Vagina (tissue), 2 donors: ENCODE data around the gene PRRG2. TPM values are rescaled to one million over a fixed set of nuclear protein-coding genes. Genes with fewer than 3 reads are reported as not detected.
A peak's percentile ranks its signal among the peaks of the same experiment; 100 is the strongest.

ENCODE experiments used
- DNase-seq, 2 donors: peaks; one replicate each; pipeline ENCODE4 v3.0.0-alpha.2; 2017; ENCODE audit errors: extremely low spot score in 2 of 2
- H3K27ac ChIP-seq: fragments of 200-600 bp; sonication (generic); one replicate; pipeline ENCODE4 v1.5.1; 2019
- H3K27me3 ChIP-seq: fragments of 200-600 bp; sonication (generic); one replicate; pipeline ENCODE4 v1.5.1; 2019
- H3K36me3 ChIP-seq, 2 donors: fragments of 200-600 bp; sonication (generic); one replicate each; pipeline ENCODE4 v1.5.1; 2017 to 2019
- H3K4me1 ChIP-seq: fragments of 200-600 bp; sonication (generic); one replicate; pipeline ENCODE4 v1.5.1; 2019
- H3K4me3 ChIP-seq, 2 donors: fragments of 200-600 bp; sonication (generic); 1 replicate in 1 of 2; 2 replicates in 1 of 2; pipeline ENCODE4 v1.5.1; 2016 to 2019
- H3K9me3 ChIP-seq: fragments of 200-600 bp; sonication (generic); one replicate; pipeline ENCODE4 v1.5.1; 2019
- POLR2A ChIP-seq, 2 donors: fragments of 450-650 bp; IDR thresholded peaks; one replicate each; pipeline ENCODE4 v1.6.1; 2017; ENCODE audit warnings: antibody characterized with exemption in 2 of 2, mild to moderate bottlenecking in 2 of 2, moderate library complexity in 2 of 2
- POLR2AphosphoS5 ChIP-seq, 2 donors: sonication (generic); formaldehyde crosslinking; IDR thresholded peaks; one replicate each; pipeline ENCODE4 v1.9.0; 2017; ENCODE audit warnings: antibody characterized with exemption in 2 of 2, mild to moderate bottlenecking in 2 of 2, low read depth in 1 of 2; ENCODE audit not compliant: insufficient read depth in 1 of 2
- intact Hi-C: fragments of 100-400 bp; cut with DNase I; formaldehyde crosslinking; loops from one replicate; pipeline ENCODE4 v1.15.1; 2023
- total RNA-seq: library from RNA; depleted of rRNA; stranded (reverse); fragments of >200 nt; gene quantifications from one replicate; pipeline ENCODE4 v1.2.3, GENCODE V29; 2016
- TF ChIP-seq, protein P1 (sequence below), 3 experiments: fragments of 450-650 bp in 2 of 3; fragments of 200-600 bp in 1 of 3; sonication (generic) in 1 of 3; IDR thresholded peaks; one replicate each; pipeline ENCODE4 v1.5.1; 2017 to 2019; ENCODE audit warnings: antibody characterized with exemption in 3 of 3, mild to moderate bottlenecking in 2 of 3, moderate library complexity in 2 of 3

The PRRG2 gene
- total RNA-seq, 1 donor from 2014 or later, result 5.4 TPM

DNA sequence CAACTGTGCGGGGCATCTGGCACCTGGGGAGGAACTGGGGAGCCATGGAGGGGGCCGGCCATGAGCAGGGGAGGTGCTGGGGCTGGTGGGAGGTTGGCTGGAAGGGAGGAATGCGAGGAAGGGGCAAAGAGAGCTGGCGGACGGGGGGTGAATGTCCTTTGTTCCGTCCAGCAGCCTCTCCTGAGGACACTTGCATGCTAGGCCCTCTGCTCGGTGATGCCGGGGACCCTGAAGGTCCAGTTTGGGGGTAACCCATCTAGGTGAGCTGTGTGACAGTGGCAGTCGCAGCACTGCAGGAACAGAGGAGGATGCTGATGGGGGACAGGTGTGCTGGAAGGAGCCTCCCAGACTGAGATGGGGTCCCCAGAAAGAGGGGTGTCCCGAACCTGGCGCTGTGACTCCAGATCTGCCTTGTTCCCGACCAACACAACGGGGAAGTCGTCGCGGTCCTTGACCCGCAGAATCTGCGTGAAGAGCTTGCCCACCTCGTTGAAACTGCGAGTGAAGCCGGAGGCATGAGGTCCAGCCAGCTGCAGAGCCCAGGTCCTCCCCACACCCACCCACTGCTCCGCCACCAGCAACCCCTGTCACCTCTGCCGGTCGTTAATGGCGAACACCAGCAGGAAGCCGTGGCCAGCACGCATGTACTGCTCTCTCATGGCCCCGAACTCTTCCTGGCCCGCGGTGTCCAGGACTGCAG lies 55.3 kb downstream of the PRRG2 start:
- H3K4me1 ChIP-seq, result peaks cover 43% of the 10 kb centered on the region
- H3K4me3 ChIP-seq, result no peak overlapping the region
- H3K9me3 ChIP-seq, result no peaks in the 10 kb centered on the region
- no peaks in the 10 kb centered on the region for H3K27me3 ChIP-seq
- no peak for DNase-seq
- H3K36me3 ChIP-seq, result peaks cover 0 to 16% of the 10 kb centered on the region in 2 donors
- H3K27ac ChIP-seq, result peak overlapping the region; percentile 100
- TF ChIP-seq, protein P1, sequence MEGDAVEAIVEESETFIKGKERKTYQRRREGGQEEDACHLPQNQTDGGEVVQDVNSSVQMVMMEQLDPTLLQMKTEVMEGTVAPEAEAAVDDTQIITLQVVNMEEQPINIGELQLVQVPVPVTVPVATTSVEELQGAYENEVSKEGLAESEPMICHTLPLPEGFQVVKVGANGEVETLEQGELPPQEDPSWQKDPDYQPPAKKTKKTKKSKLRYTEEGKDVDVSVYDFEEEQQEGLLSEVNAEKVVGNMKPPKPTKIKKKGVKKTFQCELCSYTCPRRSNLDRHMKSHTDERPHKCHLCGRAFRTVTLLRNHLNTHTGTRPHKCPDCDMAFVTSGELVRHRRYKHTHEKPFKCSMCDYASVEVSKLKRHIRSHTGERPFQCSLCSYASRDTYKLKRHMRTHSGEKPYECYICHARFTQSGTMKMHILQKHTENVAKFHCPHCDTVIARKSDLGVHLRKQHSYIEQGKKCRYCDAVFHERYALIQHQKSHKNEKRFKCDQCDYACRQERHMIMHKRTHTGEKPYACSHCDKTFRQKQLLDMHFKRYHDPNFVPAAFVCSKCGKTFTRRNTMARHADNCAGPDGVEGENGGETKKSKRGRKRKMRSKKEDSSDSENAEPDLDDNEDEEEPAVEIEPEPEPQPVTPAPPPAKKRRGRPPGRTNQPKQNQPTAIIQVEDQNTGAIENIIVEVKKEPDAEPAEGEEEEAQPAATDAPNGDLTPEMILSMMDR (IDR thresholded peaks at IDR 0.05), result no peak
- no peak for TF ChIP-seq POLR2AphosphoS5 (IDR thresholded peaks at IDR 0.05; ENCODE audit: insufficient read depth in 1 of 2, low read depth in 1 of 2)
- TF ChIP-seq POLR2A (IDR thresholded peaks at IDR 0.05), result no peak
- intact Hi-C loops, result no loop called here

DNA sequence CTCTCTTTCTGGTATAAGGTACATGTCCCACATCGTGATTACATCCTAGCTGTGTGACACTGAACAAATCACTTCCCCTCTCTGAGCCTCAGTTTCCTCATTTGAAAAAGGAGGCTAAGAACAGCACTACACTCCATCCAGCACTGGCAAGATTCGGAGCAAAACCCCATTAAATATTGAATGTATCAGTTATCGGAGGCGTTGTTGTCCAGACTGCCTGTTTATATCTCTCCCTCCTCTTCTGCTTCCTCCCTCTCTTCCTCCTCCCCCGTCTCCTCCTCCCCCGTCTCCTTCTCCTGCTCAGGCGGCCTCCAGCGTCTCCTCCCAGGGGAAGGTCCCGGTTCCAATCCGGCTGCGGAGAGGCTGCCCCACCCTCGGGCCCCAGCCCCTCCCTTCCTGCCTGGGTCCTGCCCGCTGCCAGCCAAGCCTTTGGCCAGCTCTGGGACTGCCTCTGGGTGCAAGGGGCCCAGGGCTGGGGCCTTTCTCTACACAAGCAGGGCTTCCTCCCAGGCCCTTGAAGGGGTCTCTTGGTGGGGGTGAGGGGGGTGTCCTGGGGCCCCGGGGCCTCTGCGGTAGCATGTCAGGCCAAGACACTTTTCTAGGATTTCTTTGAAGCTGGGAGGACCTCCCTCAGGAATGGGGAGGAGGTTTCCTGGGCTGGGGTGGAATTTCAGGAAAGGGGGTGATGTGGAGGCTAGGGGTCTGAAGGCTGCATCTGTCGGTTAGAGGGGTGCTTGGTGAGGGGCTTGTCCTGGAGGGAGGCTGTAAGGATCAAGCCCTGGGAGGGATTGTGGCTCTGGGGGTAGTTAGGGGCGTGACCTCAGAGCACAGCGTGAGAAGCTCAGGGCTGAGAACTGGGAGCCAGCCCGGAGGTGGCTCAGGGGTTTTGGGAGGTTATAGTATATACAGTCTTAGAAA lies 57.0 kb downstream of the PRRG2 start:
- intact Hi-C loops, result loop anchor here (2.0 kb wide), 1 partner anchor 45 kb away; no protein-coding TSS in a partner anchor
- no peaks in the 10 kb centered on the region for H3K9me3 ChIP-seq
- TF ChIP-seq POLR2A (IDR thresholded peaks at IDR 0.05), result peak in 1 of 2 donors; percentile 15
- TF ChIP-seq, protein P1 (IDR thresholded peaks at IDR 0.05), result no peak
- TF ChIP-seq POLR2AphosphoS5 (IDR thresholded peaks at IDR 0.05; ENCODE audit: insufficient read depth in 1 of 2, low read depth in 1 of 2), result peak; percentile 78 to 83
- peaks cover 46% of the 10 kb centered on the region for H3K4me1 ChIP-seq
- H3K4me3 ChIP-seq, result peak overlapping the region; percentile 78 to 99
- no peaks in the 10 kb centered on the region for H3K27me3 ChIP-seq
- H3K27ac ChIP-seq, result peak overlapping the region; percentile 100
- peaks cover 0 to 16% of the 10 kb centered on the region in 2 donors for H3K36me3 ChIP-seq
- peak in 1 of 2 donors; percentile 94 for DNase-seq

DNA sequence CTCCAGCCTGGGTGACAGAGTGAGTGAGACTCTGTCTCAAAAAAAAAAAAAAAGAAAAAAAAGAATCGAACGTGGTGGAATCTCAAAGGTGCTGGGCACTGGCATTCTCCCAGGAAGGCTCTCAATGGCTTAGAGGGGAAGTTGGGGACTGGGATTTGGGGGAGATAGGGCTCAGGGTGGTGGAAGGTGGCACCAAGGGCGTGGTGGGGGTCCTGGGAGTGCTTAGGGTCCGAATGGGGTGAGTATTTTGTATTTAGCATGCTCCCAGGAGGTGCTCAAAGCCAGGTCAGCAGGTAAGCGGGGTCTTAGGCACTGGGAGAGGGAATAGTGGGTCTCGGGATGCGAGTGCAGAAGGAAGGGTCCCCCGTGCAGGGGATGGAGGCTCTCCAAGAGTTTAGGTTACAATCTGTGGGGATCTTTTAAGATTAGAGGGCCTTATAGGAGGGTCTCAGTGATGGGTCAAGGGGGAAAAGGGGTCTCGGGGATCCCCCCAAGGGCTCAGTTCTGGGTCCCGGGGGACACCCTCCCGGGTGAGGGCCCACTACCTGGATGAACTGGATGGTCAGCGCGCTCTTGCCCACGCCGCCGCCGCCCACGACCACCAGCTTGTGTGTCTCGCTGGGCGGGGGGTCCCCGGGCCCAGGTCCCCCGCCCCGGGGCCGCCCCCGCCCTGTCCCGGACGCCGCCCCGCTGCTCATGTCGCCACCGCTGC lies 58.4 kb downstream of the PRRG2 start:
- intact Hi-C loops, result loop anchor here (2.0 kb wide), 1 partner anchor 47 kb away; no protein-coding TSS in a partner anchor
- Histone ChIP-seq H3K9me3 (no peaks in the 10 kb centered on the region), H3K27me3 (no peaks in the 10 kb centered on the region), H3K4me1 (peaks cover 61% of the 10 kb centered on the region), H3K4me3 (peak overlapping the region; percentile 78 to 99), H3K36me3 (peaks cover 0 to 16% of the 10 kb centered on the region in 2 donors), H3K27ac (peak overlapping the region; percentile 100)
- DNase-seq, result no peak
- peak in 1 of 2 donors; percentile 82 for TF ChIP-seq POLR2A (IDR thresholded peaks at IDR 0.05)
- TF ChIP-seq, protein P1 (IDR thresholded peaks at IDR 0.05), result no peak

DNA sequence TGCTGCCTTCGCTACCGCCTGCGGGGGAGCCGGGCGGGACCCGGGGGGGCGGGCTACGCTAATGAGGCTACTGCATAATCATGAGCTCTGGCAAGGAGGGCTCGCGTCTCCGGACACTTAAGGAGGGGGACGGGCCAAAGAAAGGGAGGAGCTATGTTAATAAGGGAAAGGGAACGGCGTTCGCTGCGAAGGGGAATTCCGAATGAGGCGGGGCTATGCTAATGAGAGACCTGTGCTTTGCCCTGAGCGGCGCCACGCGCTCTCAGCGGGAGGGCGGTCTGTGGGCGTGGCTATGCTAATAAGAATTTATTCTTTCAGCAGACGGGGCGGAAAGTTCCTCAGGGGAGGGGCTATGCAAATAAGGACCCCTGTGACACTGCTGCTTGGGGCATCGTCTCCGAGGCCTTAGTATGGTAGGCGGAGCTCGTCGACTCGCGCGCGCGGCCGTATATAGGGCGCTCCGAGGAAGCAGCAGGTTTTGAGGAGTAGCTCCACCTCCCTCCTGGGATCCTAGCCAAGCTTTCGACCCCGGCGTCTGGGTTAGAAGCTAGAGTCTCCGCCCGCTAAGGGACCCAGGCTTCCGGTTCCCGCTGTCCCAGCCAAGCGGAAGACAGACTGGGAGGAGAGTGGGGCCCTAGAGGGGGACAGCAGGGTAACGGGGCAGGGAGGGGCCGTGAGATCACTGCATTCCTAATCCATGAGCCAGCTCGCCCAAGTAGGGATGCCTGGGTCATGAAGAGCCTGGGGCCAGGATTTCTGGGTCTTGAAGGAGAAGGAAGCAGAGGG lies 59.2 kb downstream of the PRRG2 start, which contains the start of gene RRAS:
Gene RRAS, minus strand, starts transcription at position 31 of the 786 bp plus-strand sequence. CDS start 45 bp downstream, outside the sequence.
- peak; percentile 99 to 100 for DNase-seq
- H3K4me3 ChIP-seq, result peak within 1 kb of the TSS; percentile 97 to 99
- H3K27me3 ChIP-seq, result no peaks in the 10 kb centered on the region
- peaks cover 69% of the 10 kb centered on the region for H3K4me1 ChIP-seq
- no peaks in the 10 kb centered on the region for H3K9me3 ChIP-seq
- H3K27ac ChIP-seq, result peak within 1 kb of the TSS; percentile 100
- peak in 1 of 2 donors; percentile 88 for TF ChIP-seq POLR2A (IDR thresholded peaks at IDR 0.05)
- TF ChIP-seq, protein P1 (IDR thresholded peaks at IDR 0.05), result no peak
- peak; percentile 97 to 98 for TF ChIP-seq POLR2AphosphoS5 (IDR thresholded peaks at IDR 0.05; ENCODE audit: insufficient read depth in 1 of 2, low read depth in 1 of 2)
- peaks cover 0 to 13% of the 10 kb centered on the region in 2 donors for H3K36me3 ChIP-seq
- intact Hi-C loops, result no loop called here
